HG03025 (cell line): ENCODE measurements around the gene CAB39.

ENCODE experiments used
- ATAC-seq: cut with Tn5 transposase; IDR thresholded peaks from one replicate; pipeline ENCODE4 v1.9.1; 2021; ENCODE audit warnings: mild to moderate bottlenecking, moderate library complexity; ENCODE audit not compliant: unreplicated experiment, low FRiP score

CAB39 gene

DNA sequence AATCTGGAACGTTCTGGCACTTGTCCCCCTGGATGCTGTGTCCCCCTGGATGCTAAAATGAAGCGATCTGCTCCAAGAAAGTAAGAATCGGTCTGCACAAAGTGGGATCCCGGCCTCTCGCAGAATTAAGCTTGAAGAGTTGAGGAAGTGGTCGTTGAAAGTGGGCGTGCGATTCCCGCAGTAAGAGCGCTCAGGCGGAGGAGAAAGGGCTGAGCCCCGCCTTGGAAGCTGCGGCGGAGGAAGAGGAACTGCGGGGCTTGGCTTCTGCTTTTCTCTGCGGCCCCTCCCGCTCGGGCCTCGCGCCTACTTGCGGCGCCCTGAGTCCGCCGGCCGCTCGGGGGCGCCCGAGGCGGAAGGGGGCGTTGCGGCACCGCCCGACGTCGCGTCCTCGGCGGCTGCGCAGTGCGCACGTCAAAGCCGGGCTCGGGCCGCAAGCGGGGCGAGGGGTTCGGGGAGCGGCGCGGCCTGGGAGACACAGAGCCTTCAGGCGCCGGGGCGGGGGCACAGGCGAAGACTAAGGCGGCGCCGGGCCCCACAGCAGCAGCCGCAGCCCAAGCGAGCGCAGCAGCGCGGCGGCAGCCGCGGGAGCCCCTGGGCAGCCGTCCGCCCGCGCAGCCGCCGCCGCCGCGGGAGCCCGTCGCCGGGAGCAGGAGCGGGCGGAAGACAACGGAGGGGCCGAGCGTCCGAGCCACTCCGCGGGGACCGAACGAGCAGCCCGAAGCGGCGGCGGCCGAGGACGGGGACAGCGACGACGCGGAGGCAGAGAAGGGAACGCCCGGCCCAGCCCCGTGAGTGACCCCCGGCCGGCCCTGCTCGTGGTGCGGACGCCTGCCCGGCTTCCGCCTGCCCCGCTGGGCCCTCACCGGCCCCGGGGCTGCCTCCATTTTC, at the start of gene CAB39:
Gene CAB39 (plus strand): TSS at position 400 of the 888 bp plus-strand sequence. CDS start 47,160 bp downstream, outside the sequence.
- ATAC-seq, result peak; percentile 75

DNA sequence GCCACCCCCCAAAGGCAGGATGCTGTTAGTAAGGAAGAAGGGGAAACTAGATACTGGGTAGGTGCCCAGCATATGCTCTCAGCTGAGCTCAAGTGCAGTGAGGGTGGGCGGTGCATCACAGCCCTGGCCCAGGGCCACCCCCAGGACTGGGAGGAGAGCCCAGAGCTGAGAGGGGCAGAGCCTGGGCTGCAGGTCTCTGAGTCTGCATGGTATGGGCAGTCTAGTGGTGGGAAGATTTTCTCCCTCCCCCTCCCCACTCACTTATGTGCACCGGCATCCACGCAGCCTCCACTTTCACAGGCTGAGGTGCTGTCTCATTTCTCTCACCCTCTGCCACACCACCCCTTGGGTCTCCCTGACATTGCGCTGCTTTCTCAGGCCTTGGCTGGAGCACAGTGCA, 48.5 kb upstream of the CAB39 start:
- ATAC-seq, result no peak

DNA sequence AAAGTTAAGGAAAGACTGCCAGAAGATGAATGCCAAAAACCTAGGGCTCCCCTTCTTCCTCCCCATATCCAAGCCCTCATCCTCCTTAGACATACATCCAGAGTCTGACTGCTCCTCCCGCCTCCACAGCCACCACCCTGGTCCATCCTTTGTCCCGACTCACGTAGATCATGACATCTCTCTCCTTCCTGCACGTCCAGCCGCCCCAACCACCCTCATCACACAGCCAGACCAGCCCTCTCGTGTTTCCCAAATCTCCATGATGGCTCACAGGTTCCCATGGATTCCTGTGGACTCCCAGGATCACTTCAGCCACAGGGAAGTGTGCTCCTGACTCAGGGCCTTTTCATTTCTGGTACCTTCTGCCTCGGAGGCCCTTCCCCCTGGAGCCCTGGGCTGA, 47.8 kb upstream of the CAB39 start:
- no peak for ATAC-seq

DNA sequence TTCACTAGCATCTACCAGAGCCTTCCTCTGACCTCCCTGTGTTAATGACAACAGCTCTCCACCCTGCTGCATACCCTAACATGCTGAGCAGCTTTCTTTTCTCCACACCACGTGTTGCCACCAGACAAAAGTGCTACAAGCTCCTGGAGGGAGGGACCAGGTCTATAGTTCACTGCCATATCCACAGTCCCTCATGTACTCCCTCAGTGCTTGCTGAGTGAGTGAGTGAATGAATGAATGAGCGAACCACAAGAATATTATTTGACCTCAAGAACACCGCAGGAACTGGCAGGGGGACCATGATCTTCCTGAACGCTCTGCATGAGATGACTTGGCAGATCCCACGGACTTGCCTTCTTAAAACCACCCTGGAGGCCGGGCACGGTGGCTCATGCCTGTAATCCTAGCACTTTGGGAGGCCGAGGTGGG, 47.4 kb upstream of the CAB39 start:
- no peak for ATAC-seq

DNA sequence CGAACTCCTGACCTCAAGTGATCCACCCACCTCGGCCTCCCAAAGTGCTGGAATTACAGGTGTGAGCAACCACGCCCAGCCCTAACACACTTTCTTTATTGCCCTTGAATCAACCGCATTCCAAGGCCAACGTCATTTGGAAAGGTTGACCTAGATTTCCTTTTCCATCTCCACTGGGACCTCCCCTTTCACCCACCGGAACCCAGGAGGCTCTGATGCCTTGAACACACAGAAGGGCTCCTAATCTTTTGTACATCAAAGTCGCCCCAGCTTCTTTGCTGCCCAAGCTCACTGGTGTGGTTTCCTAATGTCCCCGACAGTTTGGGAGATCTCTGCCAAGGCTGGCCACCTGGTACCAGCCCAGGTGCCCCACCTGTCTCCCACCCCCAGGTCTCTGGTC, 46.2 kb upstream of the CAB39 start:
- ATAC-seq, result no peak

DNA sequence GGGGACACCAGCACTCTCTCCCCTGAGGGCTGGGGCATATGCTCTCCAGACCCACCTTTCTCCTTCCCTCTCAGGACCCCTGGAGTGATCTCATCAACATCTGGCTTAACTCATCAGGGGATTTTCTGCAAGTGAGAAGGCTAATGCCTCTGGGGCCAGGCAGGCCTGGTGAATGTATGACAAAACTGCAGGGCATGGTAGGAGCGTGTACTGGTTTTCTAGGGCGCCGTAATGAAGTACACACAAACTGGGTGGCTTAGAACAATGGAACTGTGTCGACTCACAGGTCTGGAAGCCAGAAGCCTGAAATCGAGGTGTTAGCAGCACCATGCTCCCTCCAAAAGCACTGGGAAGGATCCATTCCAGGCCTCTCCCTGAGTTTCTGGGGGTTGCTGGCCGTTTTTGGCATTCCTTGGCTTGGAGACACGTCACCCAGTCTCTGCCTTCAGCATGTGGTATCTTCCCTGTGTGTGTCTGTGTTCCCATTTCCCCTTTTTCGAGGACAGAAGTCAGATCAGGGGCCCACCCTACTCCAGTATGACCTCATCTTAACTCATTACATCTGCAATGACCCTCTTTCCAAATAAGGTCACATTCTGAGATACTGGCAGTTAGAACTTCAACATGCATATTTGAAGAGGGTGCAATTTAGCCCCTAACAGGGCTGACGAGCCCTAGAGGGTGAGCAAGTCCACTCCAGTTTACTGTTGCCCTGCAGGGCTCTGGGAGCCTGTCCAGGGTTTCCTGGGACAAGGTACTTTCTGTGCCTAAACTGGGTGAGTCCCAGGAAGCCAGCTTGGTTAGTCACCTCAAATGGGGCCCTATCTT, 45.5 kb upstream of the CAB39 start:
- ATAC-seq, result no peak

DNA sequence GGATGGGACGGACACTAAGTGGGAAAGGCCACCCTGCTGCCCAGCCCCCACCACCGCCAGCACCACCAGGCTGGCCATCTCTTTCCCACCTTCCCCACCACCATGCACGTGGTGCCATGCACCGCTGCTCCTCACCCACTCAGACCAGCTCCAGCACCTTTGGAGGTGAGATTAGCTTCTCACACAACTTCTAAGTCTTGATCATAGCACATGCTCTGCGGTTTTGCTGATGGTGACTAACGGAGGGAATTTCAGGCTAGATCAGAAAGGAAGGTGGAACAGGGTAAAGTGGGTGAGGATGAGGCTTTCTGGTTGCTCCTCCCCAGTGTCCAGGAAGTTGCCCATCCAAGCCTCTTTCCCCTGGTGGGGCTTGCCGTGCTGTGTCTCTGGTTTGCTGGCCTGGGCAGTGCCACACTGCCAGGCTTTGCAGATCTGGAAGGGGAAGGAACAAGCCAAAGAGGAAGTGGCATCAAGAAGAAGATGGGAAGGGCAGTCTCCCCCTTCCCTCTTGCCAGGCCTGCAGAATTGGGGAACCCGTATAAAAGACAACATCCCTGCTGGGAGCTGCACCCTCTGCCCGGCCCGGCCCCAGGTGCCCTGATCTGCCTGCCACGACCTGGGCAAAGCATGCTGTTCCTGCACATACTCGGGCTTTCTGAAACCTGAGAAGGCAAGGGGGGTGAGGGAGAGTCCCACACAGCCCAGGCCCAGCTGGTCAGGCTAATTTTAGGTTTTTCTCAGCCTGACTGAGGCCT, 44.3 kb upstream of the CAB39 start:
- peak; percentile 73 for ATAC-seq

DNA sequence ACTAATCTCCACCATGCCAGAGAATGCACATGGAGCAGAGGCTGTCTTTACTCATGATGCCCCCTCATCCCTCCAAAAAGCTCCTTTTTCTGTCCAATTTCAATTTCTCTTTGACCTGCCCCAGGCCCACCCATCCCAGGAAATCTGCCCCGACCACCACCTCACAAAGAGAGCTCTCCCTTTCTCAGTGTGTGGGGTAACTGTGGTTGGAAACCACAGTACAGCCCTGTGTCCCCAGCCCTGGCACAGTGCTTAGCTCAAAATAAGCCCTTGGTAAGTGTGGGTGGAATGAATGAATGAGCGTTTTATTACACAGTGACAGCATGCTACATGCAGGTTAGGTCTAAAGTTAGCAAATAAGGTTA, 43.7 kb upstream of the CAB39 start:
- ATAC-seq, result peak; percentile 35

DNA sequence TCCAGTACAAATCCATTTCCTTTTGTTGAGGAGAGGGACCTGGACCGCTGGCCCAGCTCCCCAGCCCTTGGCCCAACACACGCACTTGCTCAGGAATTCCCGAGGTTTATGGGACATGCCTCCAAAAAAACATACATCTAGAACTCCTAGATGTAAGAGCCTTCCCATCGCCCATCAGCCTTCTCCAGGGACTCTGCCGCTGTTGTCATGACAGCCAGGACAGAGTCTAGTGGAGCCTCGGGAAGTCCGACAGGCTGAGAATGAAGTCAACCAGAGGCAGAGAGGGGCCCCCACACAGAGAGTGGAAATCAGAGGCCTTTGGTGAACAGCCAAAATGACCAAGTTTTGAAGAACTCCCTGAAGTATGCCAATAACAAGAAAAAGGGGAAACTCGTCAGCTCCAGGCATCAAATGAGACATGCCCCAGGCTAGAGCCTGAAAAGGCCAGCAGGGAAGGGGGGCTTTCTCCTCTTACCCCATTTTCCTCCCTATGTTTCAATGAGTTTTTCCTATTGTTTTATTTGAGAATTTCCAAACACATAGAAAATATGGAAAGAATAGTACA, 43.2 kb upstream of the CAB39 start:
- ATAC-seq, result no peak

DNA sequence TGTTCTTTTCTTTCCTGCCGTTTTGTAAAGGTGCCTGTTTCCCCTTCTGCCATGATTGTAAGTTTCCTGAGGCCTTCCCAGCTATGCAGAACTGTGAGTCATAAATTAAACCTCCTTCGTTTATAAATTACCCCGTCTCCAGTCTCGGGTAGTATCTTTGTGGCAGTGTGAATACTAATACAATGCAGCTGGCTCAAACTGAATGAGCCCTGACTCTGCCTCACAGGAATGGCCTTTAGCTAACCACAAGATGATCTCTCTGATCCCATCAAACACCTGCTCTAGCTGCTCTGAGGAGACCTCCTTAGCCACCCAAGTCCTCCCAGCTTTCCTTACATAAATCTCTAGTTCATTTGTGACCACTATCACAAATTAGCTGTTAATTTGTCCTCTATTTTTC, 41.5 kb upstream of the CAB39 start:
- ATAC-seq, result no peak

DNA sequence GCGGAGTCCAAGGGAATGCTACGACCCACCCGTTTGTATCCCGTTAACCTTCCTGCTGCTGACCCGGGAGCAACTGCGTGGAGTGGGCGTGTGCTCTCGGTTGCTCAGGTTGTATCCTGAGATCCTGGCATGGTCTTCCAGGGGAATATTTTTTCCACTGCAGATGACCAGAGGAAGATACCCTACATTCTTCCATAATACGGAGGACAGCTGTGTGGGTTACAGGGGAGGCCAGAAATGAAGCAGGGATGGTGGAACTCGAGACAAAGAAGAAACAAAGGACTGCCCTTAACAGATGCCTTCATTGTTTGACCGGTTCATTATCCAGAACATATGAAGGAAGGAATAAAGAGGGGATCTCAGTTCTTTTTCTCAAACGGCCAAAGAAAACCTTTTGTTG, 39.8 kb upstream of the CAB39 start:
- no peak for ATAC-seq

DNA sequence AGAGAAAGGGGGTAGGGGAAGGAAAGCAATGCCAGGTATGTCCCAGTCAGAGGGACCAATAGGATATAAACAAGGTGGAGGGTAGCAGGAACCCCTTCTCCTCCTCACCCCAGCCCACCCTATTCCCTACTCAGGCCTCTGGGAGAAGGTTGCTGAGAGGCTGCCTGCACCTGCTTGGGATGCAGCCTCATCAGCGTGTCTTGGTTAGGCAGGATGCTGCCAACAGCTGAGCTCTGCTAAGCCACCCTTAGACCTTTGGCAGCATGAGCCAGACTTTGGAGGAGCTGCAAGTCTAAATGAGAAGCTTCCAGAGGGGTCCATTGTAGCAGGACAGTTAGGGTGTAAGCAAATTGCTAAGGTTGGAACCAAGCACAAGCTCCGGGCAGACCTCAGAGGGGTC, 38.2 kb upstream of the CAB39 start:
- no peak for ATAC-seq

DNA sequence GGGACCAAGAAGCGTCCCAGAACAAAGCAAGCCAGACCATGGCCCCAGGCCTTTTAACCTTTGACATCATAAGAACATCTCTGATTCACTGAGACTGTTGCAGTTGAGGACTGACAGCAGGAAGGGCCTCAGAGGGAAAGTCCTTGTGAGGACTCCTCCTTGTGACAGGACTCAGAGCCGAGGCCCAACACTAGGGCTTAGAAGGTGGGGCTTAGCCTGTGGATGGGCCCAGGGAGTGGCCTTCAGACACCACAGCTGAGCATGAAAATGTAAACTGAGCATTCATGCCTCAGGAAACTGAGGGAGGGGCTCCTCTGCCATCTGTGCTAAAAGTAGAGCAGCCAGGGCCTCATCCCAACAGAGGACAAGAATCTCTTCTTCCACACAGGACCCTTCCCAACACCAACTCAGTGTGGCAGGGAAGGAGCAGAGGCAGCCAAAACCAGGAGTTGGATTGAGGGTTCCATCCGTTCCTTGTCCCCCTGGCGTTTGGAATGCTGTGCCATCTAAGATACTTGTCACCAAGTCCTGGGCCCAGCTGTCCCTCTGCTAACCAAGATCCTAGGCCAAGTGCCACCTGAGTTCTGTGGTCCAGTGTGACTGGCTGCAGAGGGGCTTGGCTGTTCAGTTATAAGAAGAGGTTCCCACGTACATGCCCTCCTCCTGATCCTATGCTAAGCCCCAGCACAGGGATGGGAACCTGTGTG, 37.5 kb upstream of the CAB39 start:
- ATAC-seq, result no peak

DNA sequence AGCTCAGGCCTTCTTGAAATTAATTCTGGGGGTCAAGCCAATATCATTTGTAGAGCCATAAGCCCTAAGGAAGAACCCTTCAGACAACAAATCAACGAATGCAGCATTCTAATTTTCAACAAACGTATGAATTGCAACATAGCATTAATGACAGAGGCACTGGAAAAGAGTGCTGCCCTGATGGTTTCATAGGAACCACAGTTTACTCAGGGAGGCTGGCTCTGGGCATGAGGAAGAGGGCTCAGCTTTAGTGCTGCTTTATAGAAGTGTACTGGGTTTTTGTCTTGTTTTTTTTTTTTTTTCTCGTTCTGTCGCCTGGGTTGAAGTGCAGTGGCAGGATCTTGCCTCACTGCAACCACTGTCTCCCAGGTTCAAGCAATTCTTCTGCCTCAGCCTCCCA, 36.1 kb upstream of the CAB39 start:
- no peak for ATAC-seq

DNA sequence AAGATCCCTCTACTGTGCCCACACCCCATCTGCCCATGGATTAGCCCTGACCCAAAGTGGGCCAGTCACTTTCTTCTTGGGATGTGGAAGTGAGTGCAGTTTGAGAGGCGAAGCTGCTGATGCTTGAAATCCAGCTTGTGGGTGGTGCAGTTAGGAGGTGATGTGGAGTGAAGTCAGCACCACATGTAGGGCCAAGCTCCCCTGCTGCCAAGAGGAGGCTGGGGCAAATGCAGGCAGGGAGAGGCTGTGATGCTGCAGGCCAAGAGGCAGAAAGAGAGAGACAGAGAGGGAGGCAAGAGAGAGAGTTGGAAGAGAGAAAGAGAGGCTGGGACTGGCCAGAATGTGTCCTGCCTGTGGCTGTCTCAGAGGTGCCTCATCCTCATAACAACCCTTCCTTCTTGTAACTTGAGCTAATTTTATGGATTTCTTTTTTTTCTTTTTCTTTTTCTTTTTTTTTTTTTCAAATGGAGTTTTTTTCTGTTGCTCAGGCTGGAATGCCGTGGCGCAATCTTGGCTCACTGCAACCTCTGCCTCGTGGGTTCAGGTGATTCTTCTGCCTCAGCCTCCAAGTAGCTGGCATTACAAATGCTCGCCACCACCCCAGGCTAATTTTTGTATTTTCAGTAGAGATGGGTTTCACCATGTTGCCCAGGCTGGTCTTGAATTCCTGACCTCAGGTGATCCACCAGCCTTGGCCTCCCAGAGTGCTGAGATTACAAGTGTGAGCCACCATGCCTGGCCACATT, 35.3 kb upstream of the CAB39 start:
- ATAC-seq, result no peak

DNA sequence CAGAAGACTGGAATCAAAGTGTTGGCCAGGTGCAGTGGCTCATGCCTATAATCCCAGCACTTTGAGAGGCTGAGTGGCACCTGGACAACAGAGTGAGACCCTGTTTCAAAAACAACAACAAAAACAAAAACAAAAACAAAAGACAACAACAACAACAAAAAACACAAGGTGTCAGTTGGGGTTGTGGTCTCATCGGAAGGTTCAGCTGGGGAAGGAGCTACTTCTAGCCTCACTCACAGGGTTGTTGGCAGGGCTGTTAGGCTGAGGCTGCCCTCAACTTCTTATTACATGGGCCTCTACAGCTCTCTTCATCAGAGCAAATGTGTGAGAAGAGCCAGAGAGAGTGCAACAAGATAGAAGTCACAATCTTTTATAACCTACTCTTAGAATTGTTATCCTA, 34.6 kb upstream of the CAB39 start:
- no peak for ATAC-seq

DNA sequence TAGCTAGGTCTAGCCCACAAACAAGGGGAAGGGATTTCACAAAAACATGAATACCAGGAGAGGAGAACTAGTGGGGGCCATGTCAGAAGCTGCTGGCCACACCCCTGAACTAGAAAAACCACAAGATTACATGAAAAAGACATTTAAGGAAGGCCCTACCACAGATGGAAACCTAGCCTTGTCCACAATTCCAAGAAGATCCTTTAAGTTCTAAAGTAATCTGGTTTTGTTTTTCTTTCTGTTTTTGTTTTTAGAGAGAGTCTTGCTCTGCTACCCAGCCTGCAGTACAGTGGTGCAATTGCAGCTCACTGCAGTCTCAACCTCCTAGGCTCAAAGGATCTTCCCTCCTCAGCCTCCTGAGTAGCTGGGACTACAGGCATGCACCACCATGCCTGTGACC, 34.2 kb upstream of the CAB39 start:
- ATAC-seq, result no peak

DNA sequence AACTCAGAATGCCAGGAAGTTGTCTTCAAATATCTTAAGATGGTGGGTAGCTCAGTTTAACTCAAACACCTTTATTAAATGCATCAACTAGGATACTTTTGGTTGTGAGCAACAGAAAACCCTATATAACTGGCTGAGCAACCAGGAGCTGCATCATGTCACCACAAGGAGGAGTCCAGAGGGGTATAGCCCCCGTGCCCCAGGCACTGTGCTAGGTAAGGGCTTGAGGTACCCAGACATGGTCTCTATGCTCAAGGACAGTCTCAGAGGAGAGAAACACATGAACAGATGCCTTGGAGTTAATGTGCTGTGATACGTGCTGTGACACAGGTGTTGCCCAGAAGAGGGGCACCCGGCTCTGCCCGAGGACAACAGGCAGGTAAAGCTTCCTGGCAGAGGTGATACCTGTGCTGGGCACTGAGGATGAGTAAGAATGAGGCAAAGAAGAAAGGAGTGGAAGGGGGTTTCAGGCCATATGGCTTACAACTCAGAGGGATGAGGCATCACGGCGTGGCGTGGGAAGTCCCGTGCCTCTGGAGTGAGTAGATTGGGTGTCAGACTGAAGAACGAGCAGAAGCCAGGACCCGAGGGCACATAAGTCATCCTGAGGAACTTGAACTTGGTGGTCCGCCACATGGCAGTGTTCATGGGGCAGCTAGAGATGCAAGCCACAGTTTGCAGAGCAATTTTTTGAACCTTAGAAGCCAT, 32.0 kb upstream of the CAB39 start:
- ATAC-seq, result no peak

DNA sequence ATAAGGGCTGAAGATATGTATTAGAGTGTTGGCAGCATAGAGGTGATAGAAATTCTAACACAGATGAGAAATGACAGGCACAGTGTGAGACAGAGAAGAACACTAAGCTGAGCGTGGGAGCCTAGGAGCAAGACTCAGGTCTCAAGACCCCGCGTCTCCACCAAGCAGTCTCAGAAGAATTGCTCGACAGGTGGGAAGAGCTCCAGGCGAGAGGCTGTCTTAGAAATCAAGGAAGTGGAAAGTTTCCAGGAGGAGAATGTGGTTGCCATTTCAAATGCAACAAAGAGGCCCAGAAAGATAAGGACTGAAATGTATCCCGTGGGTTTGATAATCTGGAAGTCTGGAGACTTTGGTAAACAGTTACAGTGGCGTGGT, 31.5 kb upstream of the CAB39 start:
- ATAC-seq, result no peak
